PC-3 (cell line): ENCODE results near the gene UTS2B.

ENCODE experiments used
- CTCF ChIP-seq: fragments of 300-600 bp; sonication (generic); conservative IDR thresholded peaks from 2 replicates; pipeline ENCODE4 v1.5.1; 2017; ENCODE audit warnings: antibody characterized with exemption, low read depth, mild to moderate bottlenecking, low read length
- EZH2phosphoT487 ChIP-seq: fragments of 300-600 bp; sonication (generic); IDR thresholded peaks from 2 replicates; pipeline ENCODE4 v1.6.1; 2018; ENCODE audit warnings: mild to moderate bottlenecking, antibody characterized with exemption, low read length, borderline replicate concordance

GRCh38 chr3:191324936-191325335 is 5.4 kb downstream of the UTS2B start:
- TF ChIP-seq CTCF = no peak
- TF ChIP-seq EZH2phosphoT487 = no peak
